A549 (cell line): Measurements from ENCODE around the gene KCNQ2. TPM values are rescaled to one million over a fixed set of nuclear protein-coding genes. Genes with fewer than 3 reads are reported as not detected.

Experiments used
- ATAC-seq, 2 experiments: fragments of 200-7000 bp in 1 of 2; fragments of >200 bp in 1 of 2; cut with Nextera tagmentation in 1 of 2; cut with Tn5 transposase in 1 of 2; 3 replicates each; pipeline versions ENCODE4 v1.8.0 to v1.9.1; 2018 to 2020; ENCODE audit warnings: mild to moderate bottlenecking in 1 of 2, moderate library complexity in 1 of 2
- CTCF ChIA-PET: fragments of 300-600 bp; sonication (Branson Sonifier 250); formaldehyde crosslinking; extraction: SDS; loops from one replicate; lab custom pipeline; 2021; ENCODE audit warnings: antibody characterized with exemption, inconsistent platforms; lab: Yijun Ruan, JAX
- POLR2A ChIA-PET: fragments of 350-600 bp; formaldehyde crosslinking; extraction: SDS; loops from one replicate; lab custom pipeline; 2021; ENCODE audit warnings: antibody characterized with exemption, inconsistent platforms; lab: Yijun Ruan, JAX
- DNase-seq, 2 experiments: peaks; one replicate each; pipeline versions ENCODE4 v3.0.0 to v3.0.0-alpha.2; 2011 to 2016; ENCODE audit warnings: low read depth in 1 of 2, low spot score in 1 of 2
- FAIRE-seq: peaks from 2 replicates; lab custom pipeline; 2011; peaks lifted over from hg19 to GRCh38; lab: Jason Lieb, UNC
- H3K27ac ChIP-seq, 2 experiments: fragments of >200 bp; sonication (Bioruptor Twin); formaldehyde crosslinking; 3 replicates each; pipeline ENCODE4 v1.5.1; 2016 to 2017
- H3K4me1 ChIP-seq: fragments of >200 bp; sonication (Bioruptor Twin); formaldehyde crosslinking; 3 replicates; pipeline ENCODE4 v1.6.1; 2016
- H3K4me2 ChIP-seq: fragments of >200 bp; sonication (Bioruptor Twin); formaldehyde crosslinking; 3 replicates; pipeline ENCODE4 v1.6.1; 2016
- H3K4me3 ChIP-seq: fragments of >200 bp; sonication (Bioruptor Twin); formaldehyde crosslinking; 3 replicates; pipeline ENCODE4 v1.5.1; 2016
- H3K9me3 ChIP-seq: fragments of >200 bp; sonication (Bioruptor Twin); formaldehyde crosslinking; 3 replicates; pipeline ENCODE4 v1.6.1; 2016
- ATOH8 ChIP-seq: fragments of 250-450 bp; sonication (Bioruptor Pico); IDR thresholded peaks from 2 replicates; pipeline ENCODE4 v1.5.0; 2020; ENCODE audit warnings: low read depth, mild to moderate bottlenecking, moderate library complexity
- BCL3 ChIP-seq: fragments of >200 bp; sonication (Bioruptor Twin); formaldehyde crosslinking; IDR thresholded peaks from 3 replicates; pipeline ENCODE4 v1.6.1; 2016
- BHLHE40 ChIP-seq: IDR thresholded peaks from 2 replicates; pipeline ENCODE4 v1.6.1; 2012; ENCODE audit warnings: low read depth, low read length, inconsistent platforms
- CBX2 ChIP-seq: fragments of 200-600 bp; sonication (generic); IDR thresholded peaks from 2 replicates; pipeline ENCODE4 v1.6.1; 2016; ENCODE audit warnings: low read depth, mild to moderate bottlenecking, borderline replicate concordance
- CEBPB ChIP-seq, 2 experiments: fragments of >200 bp in 1 of 2; sonication (Bioruptor Twin) in 1 of 2; formaldehyde crosslinking in 1 of 2; IDR thresholded peaks; 2 replicates each; pipeline ENCODE4 v1.6.1; 2012 to 2016
- CHD2 ChIP-seq: fragments of 150-350 bp; IDR thresholded peaks from 2 replicates; pipeline ENCODE4 v1.6.1; 2014; ENCODE audit warnings: low read length; ENCODE audit not compliant: partially characterized antibody
- CHD4 ChIP-seq: fragments of 200-600 bp; sonication (generic); IDR thresholded peaks from 2 replicates; pipeline ENCODE4 v1.6.1; 2016; ENCODE audit warnings: antibody characterized with exemption, mild to moderate bottlenecking, borderline replicate concordance
- EHMT2 ChIP-seq: fragments of 200-600 bp; sonication (generic); IDR thresholded peaks from 2 replicates; pipeline ENCODE4 v1.6.1; 2016; ENCODE audit warnings: antibody characterized with exemption, low read depth, mild to moderate bottlenecking, moderate library complexity
- ESRRA ChIP-seq: fragments of 150-350 bp; IDR thresholded peaks from 2 replicates; pipeline ENCODE4 v1.6.1; 2014; ENCODE audit warnings: mild to moderate bottlenecking, low read length, borderline replicate concordance
- FOSL2 ChIP-seq, 2 experiments: fragments of 450-650 bp in 1 of 2; fragments of >200 bp in 1 of 2; sonication (Bioruptor Twin) in 1 of 2; formaldehyde crosslinking; IDR thresholded peaks; 2 replicates each; pipeline versions ENCODE4 v1.5.0 to v1.6.1; 2016 to 2020; ENCODE audit warnings: mild to moderate bottlenecking in 1 of 2, moderate library complexity in 1 of 2
- FOXS1 ChIP-seq: fragments of 250-450 bp; sonication (Bioruptor Pico); IDR thresholded peaks from 2 replicates; pipeline ENCODE4 v1.5.0; 2020; ENCODE audit warnings: mild to moderate bottlenecking, moderate library complexity
- HDAC2 ChIP-seq: fragments of 200-600 bp; sonication (generic); IDR thresholded peaks from 2 replicates; pipeline ENCODE4 v1.6.1; 2016
- HEYL ChIP-seq: fragments of 250-450 bp; sonication (Bioruptor Pico); IDR thresholded peaks from 2 replicates; pipeline ENCODE4 v1.8.0; 2021; ENCODE audit warnings: mild to moderate bottlenecking, moderate library complexity
- HMGXB4 ChIP-seq: fragments of 250-450 bp; sonication (Bioruptor Pico); IDR thresholded peaks from 2 replicates; pipeline ENCODE4 v1.5.0; 2021; ENCODE audit warnings: mild to moderate bottlenecking, moderate library complexity, borderline replicate concordance
- HOXA7 ChIP-seq: fragments of 250-450 bp; sonication (Bioruptor Pico); IDR thresholded peaks from 2 replicates; pipeline ENCODE4 v1.5.0; 2020; ENCODE audit warnings: mild to moderate bottlenecking, moderate library complexity
- KDM1A ChIP-seq: fragments of 200-600 bp; sonication (generic); IDR thresholded peaks from 2 replicates; pipeline ENCODE4 v1.6.1; 2016; ENCODE audit warnings: low read depth, mild to moderate bottlenecking
- KDM5A ChIP-seq: fragments of 200-600 bp; sonication (generic); IDR thresholded peaks from 2 replicates; pipeline ENCODE4 v1.6.1; 2016; ENCODE audit warnings: antibody characterized with exemption, mild to moderate bottlenecking
- MAFK ChIP-seq: fragments of 450-650 bp; IDR thresholded peaks from 2 replicates; pipeline ENCODE4 v1.6.1; 2014; ENCODE audit not compliant: partially characterized antibody
- MAX ChIP-seq: IDR thresholded peaks from 2 replicates; pipeline ENCODE4 v1.6.1; 2012
- NFE2L2 ChIP-seq: fragments of 150-350 bp; conservative IDR thresholded peaks from 2 replicates; pipeline ENCODE4 v1.6.1; 2014; ENCODE audit warnings: low read length
- POLR2AphosphoS2 ChIP-seq: conservative IDR thresholded peaks from 2 replicates; pipeline ENCODE4 v1.6.1; 2012; ENCODE audit warnings: low read length, improper control_type of control experiment, inconsistent platforms
- RAD21 ChIP-seq, 2 experiments: fragments of >200 bp in 1 of 2; sonication (Bioruptor Twin) in 1 of 2; formaldehyde crosslinking in 1 of 2; IDR thresholded peaks in 1 of 2; conservative IDR thresholded peaks in 1 of 2; 2 replicates in 1 of 2; 3 replicates in 1 of 2; pipeline ENCODE4 v1.6.1; 2012 to 2018; ENCODE audit warnings: inconsistent platforms in 1 of 2
- RCOR1 ChIP-seq: fragments of 150-350 bp; IDR thresholded peaks from 2 replicates; pipeline ENCODE4 v1.6.1; 2014; ENCODE audit warnings: antibody characterized with exemption, low read length, low read depth
- RFX5 ChIP-seq: fragments of 450-650 bp; IDR thresholded peaks from 2 replicates; pipeline ENCODE4 v1.7.1; 2014; ENCODE audit warnings: antibody characterized with exemption, mild to moderate bottlenecking, moderate library complexity
- TFCP2L1 ChIP-seq: fragments of 250-450 bp; sonication (Bioruptor Pico); IDR thresholded peaks from 2 replicates; pipeline ENCODE4 v1.5.0; 2021; ENCODE audit warnings: mild to moderate bottlenecking
- TP53 ChIP-seq: fragments of 250-450 bp; sonication (Bioruptor Pico); IDR thresholded peaks from 2 replicates; pipeline ENCODE4 v1.5.0; 2021; ENCODE audit warnings: mild to moderate bottlenecking, moderate library complexity
- ZFP36 ChIP-seq: fragments of 450-650 bp; IDR thresholded peaks from 2 replicates; pipeline ENCODE4 v1.6.1; 2014; ENCODE audit warnings: borderline replicate concordance; ENCODE audit not compliant: partially characterized antibody
- WGBS: methylation state at CpG from one replicate; pipeline ENCODE4 v1.1.6; 2017; ENCODE audit errors: missing lambda C conversion rate; 5-methylcytosine and 5-hydroxymethylcytosine counted together
- polyA plus RNA-seq, 4 experiments: library from polyadenylated mRNA; depleted of rRNA in 3 of 4; stranded (reverse); fragments of >200 nt; fragmentation: RNase III in 1 of 4; extraction: RNeasy Plus Mini Kit Qiagen cat#74134 plus additional on column Dnase treatment in 1 of 4; gene quantifications; 2 replicates in 3 of 4; 3 replicates in 1 of 4; pipeline ENCODE4 v1.2.3, GENCODE V29; 2011 to 2017

The KCNQ2 gene
- polyA plus RNA-seq, 2 of the 4 experiments (the other 2 are of a cell fraction): 0.14 to 0.36 TPM

GRCh38 chr20:63375438-63375837 lies 97.0 kb downstream of the KCNQ2 start:
- 9% methylated on average over 3 of the region's 3 CpGs for WGBS
- H3K9me3 ChIP-seq: no peaks in the 10 kb centered on the region
- DNase-seq (no peak), ATAC-seq (no peak), FAIRE-seq (no peak)
- CTCF ChIA-PET: interaction anchor here (1.3 to 9.2 kb wide), 2 partner anchors 14 to 66 kb away, joined by 4 to 139 read pairs; no protein-coding TSS in a partner anchor
- no peak overlapping the region for H3K4me3 ChIP-seq
- POLR2A ChIA-PET: no interaction called here
- TF ChIP-seq HDAC2 (no peak), MAFK (no peak), HOXA7 (no peak), KDM5A (no peak), FOSL2 (IDR thresholded peaks at IDR 0.05) (no peak), FOSL2 (CRISPR knock-in tag; IDR thresholded peaks at IDR 0.05) (no peak), BHLHE40 (no peak), NFE2L2 (no peak), CEBPB (IDR thresholded peaks at IDR 0.05) (no peak), MAX (no peak), ESRRA (no peak), KDM1A (no peak), CHD2 (no peak), RCOR1 (no peak), CHD4 (no peak), BCL3 (no peak), HMGXB4 (CRISPR knock-in tag) (no peak), FOXS1 (CRISPR knock-in tag) (no peak), ATOH8 (CRISPR knock-in tag) (no peak), RAD21 (conservative IDR thresholded peaks at IDR 0.05 in 1 of 2, IDR thresholded peaks at IDR 0.05 in 1 of 2) (no peak), HEYL (CRISPR knock-in tag) (no peak)
- H3K4me2 ChIP-seq: no peak overlapping the region
- H3K4me1 ChIP-seq: no peaks in the 10 kb centered on the region
- H3K27ac ChIP-seq: no peak overlapping the region

- ChIA-PET POLR2A (no interaction called here), CTCF (interaction anchor here (2.1 to 2.2 kb wide), 2 partner anchors 66 to 151 kb away, joined by 7 read pairs; no protein-coding TSS in a partner anchor)
- Histone ChIP-seq H3K27ac (no peak overlapping the region), H3K4me3 (no peak overlapping the region), H3K4me2 (no peak overlapping the region), H3K9me3 (no peaks in the 10 kb centered on the region), H3K4me1 (no peaks in the 10 kb centered on the region)
- DNase-seq (no peak), ATAC-seq (no peak), FAIRE-seq (no peak)
- no peak for TF ChIP-seq BHLHE40
- TF ChIP-seq ZFP36: no peak
- TF ChIP-seq EHMT2: no peak
- TF ChIP-seq TP53: no peak
- no peak for TF ChIP-seq CBX2
- TF ChIP-seq RFX5: no peak
- TF ChIP-seq TFCP2L1 (CRISPR knock-in tag): no peak
- no peak for TF ChIP-seq POLR2AphosphoS2
- TF ChIP-seq MAFK: no peak
- 41% methylated on average over 11 of the region's 12 CpGs for WGBS
These were observed 98.0 kb downstream of the KCNQ2 start for GRCh38 chr20:63374504-63374903.
